HG03575 (cell line): ENCODE results near the gene DPEP3.
"Not testable (repeated sequence)": the region's sequence is repeated elsewhere in the genome, so short reads cannot be mapped to it uniquely, and the experiment has no call there.

Experiments used
- ATAC-seq: cut with Tn5 transposase; IDR thresholded peaks from one replicate; pipeline ENCODE4 v1.9.1; 2021; ENCODE audit not compliant: unreplicated experiment, insufficient number of reproducible peaks, low FRiP score; ENCODE audit errors: extremely low read depth

DPEP3 gene

GRCh38 chr16:67995423-67995822 is 15.1 kb upstream of the DPEP3 start:
- ATAC-seq, result no peak

GRCh38 chr16:67994040-67994408 is 13.7 kb upstream of the DPEP3 start:
- ATAC-seq, result not testable (repeated sequence)

- no peak for ATAC-seq
Observed at GRCh38 chr16:67993207-67994039, 13.1 kb upstream of the DPEP3 start.

GRCh38 chr16:67992661-67993206 is 12.4 kb upstream of the DPEP3 start:
- ATAC-seq, result no peak

- ATAC-seq, result no peak
Observed at GRCh38 chr16:67990018-67990386, 9.7 kb upstream of the DPEP3 start.

- ATAC-seq, result no peak
Observed at GRCh38 chr16:67989322-67990017, 9.2 kb upstream of the DPEP3 start.

GRCh38 chr16:67988675-67989074 is 8.4 kb upstream of the DPEP3 start:
- no peak for ATAC-seq

GRCh38 chr16:67987460-67988160 is 7.3 kb upstream of the DPEP3 start:
- ATAC-seq, result no peak

- no peak for ATAC-seq
Observed at GRCh38 chr16:67986949-67987348, 6.7 kb upstream of the DPEP3 start.

- no peak for ATAC-seq
Observed at GRCh38 chr16:67982011-67982696, 1.9 kb upstream of the DPEP3 start.

GRCh38 chr16:67977469-67978227 is 2.7 kb downstream of the DPEP3 start:
- ATAC-seq, result no peak

GRCh38 chr16:67977005-67977404 is 3.3 kb downstream of the DPEP3 start:
- no peak for ATAC-seq

GRCh38 chr16:67976205-67976604 is 4.1 kb downstream of the DPEP3 start:
- no peak for ATAC-seq

GRCh38 chr16:67975321-67976105 is 4.8 kb downstream of the DPEP3 start:
- ATAC-seq, result no peak

- ATAC-seq, result not testable (repeated sequence)
Observed at GRCh38 chr16:67972285-67972684, 8.0 kb downstream of the DPEP3 start.

GRCh38 chr16:67971111-67971510 is 9.2 kb downstream of the DPEP3 start:
- no peak for ATAC-seq

GRCh38 chr16:67969254-67970039 is 10.9 kb downstream of the DPEP3 start:
- no peak for ATAC-seq
